ENCODE measurements around the gene ADAM10. TPM values are rescaled to one million over a fixed set of nuclear protein-coding genes. Genes with fewer than 3 reads are reported as not detected.

Gene ADAM10
- total RNA-seq, 4 donors from 2014 or later, result 20.1 to 42.5 (median 33.4) TPM

- no peak for ATAC-seq
- TF ChIP-seq POLR2A (IDR thresholded peaks at IDR 0.05) (no peak), CTCF (IDR thresholded peaks at IDR 0.05 in 4 of 5, conservative IDR thresholded peaks at IDR 0.05 in 1 of 5) (no peak)
- intact Hi-C loops (cut with DNase I; ENCODE audit: low total_unique reads) (no loop called here), in situ Hi-C loops (cut with MboI; ENCODE audit: low sequenced_read_pairs in 4 of 4) (no loop called here)
- Histone ChIP-seq H3K4me3 (no peak overlapping the region), H3K27ac (no peak overlapping the region), H3K4me1 (peaks cover 13 to 14% of the 10 kb centered on the region in 2 donors), H3K36me3 (no peaks in the 10 kb centered on the region), H3K9me3 (no peaks in the 10 kb centered on the region), H3K27me3 (no peaks in the 10 kb centered on the region)
- no peak for DNase-seq
Measured at GRCh38 chr15:58788056-58788710, 38.7 kb upstream of the ADAM10 start.

- no peak for ATAC-seq
- no peak overlapping the region for H3K4me3 ChIP-seq
Measured at GRCh38 chr15:58785355-58785754, 35.8 kb upstream of the ADAM10 start.

GRCh38 chr15:58779554-58779953, 30.0 kb upstream of the ADAM10 start:
- ATAC-seq (no peak), DNase-seq (no peak)
- H3K4me3 ChIP-seq, result no peak overlapping the region
- intact Hi-C loops (cut with DNase I; ENCODE audit: low total_unique reads) (loop anchor here (10.0 kb wide), 1 partner anchor 595 kb away; the partner anchor contains the start of gene MYO1E), in situ Hi-C loops (cut with MboI; ENCODE audit: low sequenced_read_pairs in 4 of 4) (no loop called here)
- H3K27ac ChIP-seq, result no peak overlapping the region
- H3K9me3 ChIP-seq, result no peaks in the 10 kb centered on the region
- H3K4me1 ChIP-seq, result peaks cover 12 to 23% of the 10 kb centered on the region in 2 donors
- TF ChIP-seq CTCF (IDR thresholded peaks at IDR 0.05 in 4 of 5, conservative IDR thresholded peaks at IDR 0.05 in 1 of 5), result no peak
- TF ChIP-seq POLR2A (IDR thresholded peaks at IDR 0.05), result no peak
- no peaks in the 10 kb centered on the region for H3K36me3 ChIP-seq
- H3K27me3 ChIP-seq, result no peaks in the 10 kb centered on the region

More at GRCh38 chr15:58785355-58785754, 35.8 kb upstream of the ADAM10 start:
- Histone ChIP-seq H3K4me1 (peaks cover 13 to 14% of the 10 kb centered on the region in 2 donors), H3K36me3 (no peaks in the 10 kb centered on the region), H3K9me3 (no peaks in the 10 kb centered on the region), H3K27me3 (no peaks in the 10 kb centered on the region), H3K27ac (no peak overlapping the region)
- no peak for DNase-seq
- in situ Hi-C loops (cut with MboI; ENCODE audit: low sequenced_read_pairs in 4 of 4), result no loop called here
- intact Hi-C loops (cut with DNase I; ENCODE audit: low total_unique reads), result no loop called here
- no peak for TF ChIP-seq POLR2A (IDR thresholded peaks at IDR 0.05)
- TF ChIP-seq CTCF (IDR thresholded peaks at IDR 0.05 in 4 of 5, conservative IDR thresholded peaks at IDR 0.05 in 1 of 5), result no peak

- intact Hi-C loops (cut with DNase I; ENCODE audit: low total_unique reads), result loop anchor here (10.0 kb wide), 1 partner anchor 598 kb away; the partner anchor contains the start of gene MYO1E
Measured at GRCh38 chr15:58777107-58777506, 27.6 kb upstream of the ADAM10 start.

More at GRCh38 chr15:58777107-58777506, 27.6 kb upstream of the ADAM10 start:
- no peak overlapping the region for H3K27ac ChIP-seq
- ATAC-seq (no peak), DNase-seq (no peak)
- peaks cover 35 to 45% of the 10 kb centered on the region in 2 donors for H3K4me1 ChIP-seq
- H3K4me3 ChIP-seq, result no peak overlapping the region
- no peak for TF ChIP-seq POLR2A (IDR thresholded peaks at IDR 0.05)
- no peak for TF ChIP-seq CTCF (IDR thresholded peaks at IDR 0.05 in 4 of 5, conservative IDR thresholded peaks at IDR 0.05 in 1 of 5)
- no peaks in the 10 kb centered on the region for H3K9me3 ChIP-seq
- H3K36me3 ChIP-seq, result no peaks in the 10 kb centered on the region
- H3K27me3 ChIP-seq, result no peaks in the 10 kb centered on the region
- in situ Hi-C loops (cut with MboI; ENCODE audit: low sequenced_read_pairs in 4 of 4), result no loop called here
